Stomach (tissue), 4 donors: Measurements from ENCODE around the gene MUC5AC.

Experiments used
- POLR2AphosphoS5 ChIP-seq, 3 donors: sonication (generic); formaldehyde crosslinking; IDR thresholded peaks; one replicate each; pipeline ENCODE4 v1.6.1; 2016; ENCODE audit warnings: antibody characterized with exemption in 3 of 3
- TF ChIP-seq, protein P1 (sequence below), 7 experiments: fragments of 450-650 bp in 4 of 7; fragments of 200-600 bp in 3 of 7; sonication (generic) in 3 of 7; IDR thresholded peaks; one replicate each; pipeline ENCODE4 v1.5.1; 2016 to 2019; ENCODE audit warnings: antibody characterized with exemption in 7 of 7, control low read depth in 2 of 7, mild to moderate bottlenecking in 1 of 7

GRCh38 chr11:1134848-1135445 lies 22.8 kb upstream of the MUC5AC start:
- TF ChIP-seq, protein P1, sequence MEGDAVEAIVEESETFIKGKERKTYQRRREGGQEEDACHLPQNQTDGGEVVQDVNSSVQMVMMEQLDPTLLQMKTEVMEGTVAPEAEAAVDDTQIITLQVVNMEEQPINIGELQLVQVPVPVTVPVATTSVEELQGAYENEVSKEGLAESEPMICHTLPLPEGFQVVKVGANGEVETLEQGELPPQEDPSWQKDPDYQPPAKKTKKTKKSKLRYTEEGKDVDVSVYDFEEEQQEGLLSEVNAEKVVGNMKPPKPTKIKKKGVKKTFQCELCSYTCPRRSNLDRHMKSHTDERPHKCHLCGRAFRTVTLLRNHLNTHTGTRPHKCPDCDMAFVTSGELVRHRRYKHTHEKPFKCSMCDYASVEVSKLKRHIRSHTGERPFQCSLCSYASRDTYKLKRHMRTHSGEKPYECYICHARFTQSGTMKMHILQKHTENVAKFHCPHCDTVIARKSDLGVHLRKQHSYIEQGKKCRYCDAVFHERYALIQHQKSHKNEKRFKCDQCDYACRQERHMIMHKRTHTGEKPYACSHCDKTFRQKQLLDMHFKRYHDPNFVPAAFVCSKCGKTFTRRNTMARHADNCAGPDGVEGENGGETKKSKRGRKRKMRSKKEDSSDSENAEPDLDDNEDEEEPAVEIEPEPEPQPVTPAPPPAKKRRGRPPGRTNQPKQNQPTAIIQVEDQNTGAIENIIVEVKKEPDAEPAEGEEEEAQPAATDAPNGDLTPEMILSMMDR (IDR thresholded peaks at IDR 0.05): no peak
- no peak for TF ChIP-seq POLR2AphosphoS5 (IDR thresholded peaks at IDR 0.05)
